ENCODE results near the gene RETN. TPM values are rescaled to one million over a fixed set of nuclear protein-coding genes. Genes with fewer than 3 reads are reported as not detected.

RETN gene
- total and polyA plus RNA-seq, 8 donors, result 2.2 to 5.9 TPM; not detected in 6

DNA sequence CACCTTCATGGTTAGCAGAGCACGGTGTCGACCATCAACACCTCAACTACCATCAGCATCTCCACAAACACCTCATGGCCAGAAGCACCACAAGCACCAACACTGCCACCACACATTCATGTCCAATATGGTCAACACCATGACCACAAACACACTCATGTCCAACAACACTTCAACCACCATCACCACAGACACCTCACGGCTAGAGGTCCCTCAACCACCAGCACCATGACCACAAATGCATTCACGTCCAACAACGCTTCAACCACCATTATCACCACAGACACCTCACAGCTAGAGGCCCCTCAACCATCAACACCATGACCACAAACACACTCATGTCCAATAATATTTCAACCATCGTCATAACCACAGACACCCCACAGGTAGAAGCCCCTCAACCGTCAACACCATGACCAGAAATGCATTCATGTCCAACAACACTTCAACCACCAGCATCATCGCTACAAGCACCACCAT lies 22.0 kb downstream of the RETN start:
- Histone ChIP-seq H3K27ac (no peak overlapping the region), H3K4me1 (no peaks in the 10 kb centered on the region), H3K27me3 (no peaks in the 10 kb centered on the region), H3K9me3 (no peaks in the 10 kb centered on the region), H3K36me3 (no peaks in the 10 kb centered on the region), H3K4me3 (no peak overlapping the region)
- no peak for DNase-seq
- WGBS, 2 donors, result 73 to 79% methylated on average over 8 of the region's 8 CpGs
- FAIRE-seq, result no peak
- intact Hi-C loops (cut with DNase I), result no loop called here
- no peak for ATAC-seq
- TF ChIP-seq, protein P1, sequence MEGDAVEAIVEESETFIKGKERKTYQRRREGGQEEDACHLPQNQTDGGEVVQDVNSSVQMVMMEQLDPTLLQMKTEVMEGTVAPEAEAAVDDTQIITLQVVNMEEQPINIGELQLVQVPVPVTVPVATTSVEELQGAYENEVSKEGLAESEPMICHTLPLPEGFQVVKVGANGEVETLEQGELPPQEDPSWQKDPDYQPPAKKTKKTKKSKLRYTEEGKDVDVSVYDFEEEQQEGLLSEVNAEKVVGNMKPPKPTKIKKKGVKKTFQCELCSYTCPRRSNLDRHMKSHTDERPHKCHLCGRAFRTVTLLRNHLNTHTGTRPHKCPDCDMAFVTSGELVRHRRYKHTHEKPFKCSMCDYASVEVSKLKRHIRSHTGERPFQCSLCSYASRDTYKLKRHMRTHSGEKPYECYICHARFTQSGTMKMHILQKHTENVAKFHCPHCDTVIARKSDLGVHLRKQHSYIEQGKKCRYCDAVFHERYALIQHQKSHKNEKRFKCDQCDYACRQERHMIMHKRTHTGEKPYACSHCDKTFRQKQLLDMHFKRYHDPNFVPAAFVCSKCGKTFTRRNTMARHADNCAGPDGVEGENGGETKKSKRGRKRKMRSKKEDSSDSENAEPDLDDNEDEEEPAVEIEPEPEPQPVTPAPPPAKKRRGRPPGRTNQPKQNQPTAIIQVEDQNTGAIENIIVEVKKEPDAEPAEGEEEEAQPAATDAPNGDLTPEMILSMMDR (IDR thresholded peaks at IDR 0.05), result no peak

DNA sequence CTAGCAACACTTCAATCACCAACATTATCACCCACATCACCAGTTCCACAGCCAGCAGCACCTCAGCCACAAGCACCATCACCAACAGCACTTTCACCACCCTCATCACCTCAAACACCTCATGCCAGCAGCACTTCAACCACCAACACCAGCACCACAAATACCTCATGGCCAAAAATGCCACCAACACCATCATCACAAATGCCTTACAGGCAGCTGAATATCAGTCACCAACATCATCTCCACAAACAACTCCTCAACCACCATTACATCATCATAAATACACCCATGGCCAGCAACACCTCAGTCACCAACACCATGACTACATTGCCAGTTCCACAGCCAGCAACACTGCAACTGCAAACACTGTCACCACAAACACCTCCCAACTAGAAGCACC lies 22.6 kb downstream of the RETN start:
- Histone ChIP-seq H3K27ac (no peak overlapping the region), H3K27me3 (no peaks in the 10 kb centered on the region), H3K4me3 (no peak overlapping the region), H3K4me1 (no peaks in the 10 kb centered on the region), H3K36me3 (no peaks in the 10 kb centered on the region), H3K9me3 (no peaks in the 10 kb centered on the region)
- intact Hi-C loops (cut with DNase I), result no loop called here
- ATAC-seq (no peak), FAIRE-seq (no peak), DNase-seq (no peak)
- TF ChIP-seq, protein P1 (IDR thresholded peaks at IDR 0.05), result no peak

DNA sequence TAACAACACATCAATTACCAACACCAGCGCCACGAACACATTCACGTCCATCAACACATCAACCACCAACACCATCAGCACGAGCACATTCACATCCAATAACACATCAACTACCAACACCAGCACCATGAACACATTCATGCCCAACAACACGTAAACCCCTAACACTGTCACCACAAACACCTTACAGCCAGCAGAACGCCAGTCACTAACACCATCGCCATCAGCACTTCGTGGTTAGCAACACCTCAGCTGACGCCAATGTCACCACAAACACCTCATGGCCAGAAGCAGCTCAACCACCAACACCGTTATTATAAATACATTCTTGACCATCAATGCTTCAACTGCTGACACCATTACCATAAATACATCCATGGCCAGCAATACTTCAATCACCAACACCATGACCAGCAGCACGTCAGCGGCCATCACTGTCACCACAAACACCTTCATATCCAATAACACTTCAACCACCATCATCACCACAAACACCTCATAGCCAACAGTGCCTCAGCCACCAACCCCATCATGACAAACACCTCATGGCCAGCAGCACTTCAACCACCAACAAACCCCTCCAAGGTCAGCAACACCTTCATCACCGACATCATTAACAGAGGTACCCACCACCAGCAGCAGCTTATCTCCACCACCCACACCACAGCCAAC lies 23.7 kb downstream of the RETN start:
- Histone ChIP-seq H3K9me3 (no peaks in the 10 kb centered on the region), H3K27me3 (no peaks in the 10 kb centered on the region), H3K36me3 (no peaks in the 10 kb centered on the region), H3K4me3 (no peak overlapping the region), H3K27ac (no peak overlapping the region), H3K4me1 (no peaks in the 10 kb centered on the region)
- DNase-seq, result no peak
- FAIRE-seq, result no peak
- 59 to 65% methylated on average over 13 of the region's 13 CpGs for WGBS, 2 donors
- ATAC-seq, result no peak
- intact Hi-C loops (cut with DNase I), result no loop called here
- TF ChIP-seq, protein P1 (IDR thresholded peaks at IDR 0.05), result no peak

DNA sequence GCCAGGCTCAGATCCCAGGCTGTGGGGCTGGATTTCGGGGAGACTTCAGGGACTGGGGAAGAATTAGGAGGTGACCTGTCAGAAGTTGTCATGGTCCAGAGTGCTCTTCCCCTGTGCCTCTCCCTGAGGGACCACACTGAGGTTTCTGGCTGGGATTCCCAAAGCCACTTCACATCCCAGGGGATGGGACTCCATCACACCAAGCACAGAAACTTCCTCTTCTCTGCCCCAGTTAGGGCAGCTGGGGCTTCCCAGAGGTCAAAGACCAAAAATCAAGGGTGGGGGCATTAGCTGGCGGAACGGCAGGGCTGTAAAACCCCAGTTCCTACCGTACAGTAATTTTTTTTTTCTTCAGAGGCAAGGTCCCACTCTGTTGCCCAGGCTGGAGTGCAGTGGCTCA lies 25.6 kb downstream of the RETN start:
- ATAC-seq, result no peak
- Histone ChIP-seq H3K27ac (no peak overlapping the region), H3K36me3 (no peaks in the 10 kb centered on the region), H3K27me3 (no peaks in the 10 kb centered on the region), H3K4me3 (no peak overlapping the region), H3K4me1 (no peaks in the 10 kb centered on the region), H3K9me3 (no peaks in the 10 kb centered on the region)
- no peak for FAIRE-seq
- 41 to 46% methylated on average over 4 of the region's 4 CpGs for WGBS, 2 donors
- no peak for DNase-seq
- intact Hi-C loops (cut with DNase I), result no loop called here
- TF ChIP-seq, protein P1 (IDR thresholded peaks at IDR 0.05), result no peak

DNA sequence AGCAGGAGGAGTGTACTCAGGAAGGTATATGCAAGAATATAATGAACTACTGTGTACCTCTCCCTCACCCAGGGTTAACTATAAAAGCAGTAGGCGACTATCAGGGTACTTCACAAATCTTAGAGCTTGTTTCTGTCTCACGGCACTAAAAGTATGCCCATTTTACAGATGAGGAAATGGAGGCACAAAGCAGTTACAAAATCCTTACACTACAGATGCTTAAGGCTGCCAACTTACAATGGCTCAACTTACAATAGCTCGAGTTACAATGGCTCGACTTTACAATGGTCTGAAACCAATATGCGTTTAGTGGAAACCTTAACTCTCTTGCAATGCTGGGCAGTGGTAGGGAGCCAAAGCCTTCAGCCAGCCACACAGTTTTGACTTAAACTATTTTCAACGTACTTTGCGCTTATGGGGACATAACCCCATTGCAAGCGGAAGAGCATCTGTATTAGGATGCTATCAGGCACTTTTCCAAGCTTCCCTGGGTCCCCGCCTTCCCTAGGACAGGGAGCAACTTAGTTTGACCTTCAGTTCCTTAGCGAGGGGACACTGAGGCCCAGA lies 29.0 kb downstream of the RETN start:
- 63 to 68% methylated on average over 10 of the region's 10 CpGs for WGBS, 2 donors

More for the DNA sequence above, 29.0 kb downstream of the RETN start:
- no peak for ATAC-seq
- DNase-seq, result no peak
- intact Hi-C loops (cut with DNase I), result no loop called here
- Histone ChIP-seq H3K9me3 (no peaks in the 10 kb centered on the region), H3K4me1 (no peaks in the 10 kb centered on the region), H3K27me3 (no peaks in the 10 kb centered on the region), H3K27ac (no peak overlapping the region), H3K36me3 (no peaks in the 10 kb centered on the region), H3K4me3 (no peak overlapping the region)
- TF ChIP-seq, protein P1 (IDR thresholded peaks at IDR 0.05), result no peak
- FAIRE-seq, result no peak
